GM21515 (cell line): ENCODE results near the gene EEFSEC.

Source experiments
- ATAC-seq: cut with Tn5 transposase; IDR thresholded peaks from one replicate; pipeline ENCODE4 v1.9.1; 2021; ENCODE audit not compliant: unreplicated experiment

Gene EEFSEC

GRCh38 chr3:128457937-128458336, 304.7 kb downstream of the EEFSEC start:
- ATAC-seq = no peak
